ENCODE results near the gene KCNJ6. TPM values are rescaled to one million over a fixed set of nuclear protein-coding genes. Genes with fewer than 3 reads are reported as not detected.

KCNJ6 gene
- total RNA-seq, 4 donors from 2014 or later = 0.08 to 0.40 TPM; not detected in 2

DNA sequence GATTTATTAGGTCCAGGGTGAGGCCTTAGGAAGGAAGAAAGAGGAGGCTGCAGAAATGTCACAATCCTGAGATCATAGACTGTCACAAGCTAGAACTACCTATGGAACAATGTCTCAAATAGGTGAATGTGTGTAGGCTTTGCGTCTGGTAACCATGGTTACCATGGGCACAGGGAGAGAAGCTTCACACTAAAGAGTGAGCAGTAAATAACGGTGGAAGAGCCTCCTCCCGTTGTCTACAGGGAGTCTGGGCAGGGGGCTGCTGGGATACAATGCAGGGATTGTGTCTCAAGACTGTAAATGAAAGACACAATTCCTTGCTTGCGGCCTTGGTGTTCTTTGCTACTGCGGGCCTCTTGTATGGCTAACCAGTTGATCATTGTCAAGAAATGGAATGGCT, 28.2 kb upstream of the KCNJ6 start:
- peaks cover 0 to 6% (median 0%) of the 10 kb centered on the region in 3 donors for H3K9me3 ChIP-seq
- H3K4me3 ChIP-seq = no peak overlapping the region
- no peak for ATAC-seq
- no peak overlapping the region for H3K27ac ChIP-seq
- TF ChIP-seq POLR2AphosphoS5 (IDR thresholded peaks at IDR 0.05) (no peak), POLR2A (IDR thresholded peaks at IDR 0.05) (no peak)
- H3K4me1 ChIP-seq = no peaks in the 10 kb centered on the region
- WGBS, 2 donors (ENCODE audit: low coverage in 1 of 2) = 50 to 72% methylated on average over 3 to 4 of the region's 5 CpGs
- no peaks in the 10 kb centered on the region for H3K36me3 ChIP-seq
- H3K27me3 ChIP-seq = peaks cover 10% of the 10 kb centered on the region

DNA sequence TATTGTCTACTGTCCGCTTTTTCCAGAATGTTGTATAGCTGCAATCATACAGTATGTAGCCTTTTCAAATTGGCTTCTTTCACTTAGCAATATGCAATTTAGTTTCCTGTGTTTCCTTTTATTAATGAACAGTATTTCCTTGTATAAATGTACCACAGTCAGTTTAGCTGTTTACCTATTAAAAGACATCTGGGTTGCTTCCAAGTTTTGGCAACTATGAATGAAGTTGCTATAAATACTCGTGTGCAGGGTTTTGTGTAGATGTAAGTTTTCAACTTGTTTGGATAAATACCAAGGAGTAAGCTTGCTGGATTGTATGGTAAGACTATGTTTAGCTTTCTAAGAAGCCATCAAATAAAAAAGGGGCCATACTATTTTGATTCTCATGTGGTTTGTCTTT, 24.4 kb upstream of the KCNJ6 start:
- WGBS, 2 donors (ENCODE audit: low coverage in 1 of 2) = 7 to 43% methylated on average over 1 to 2 of the region's 2 CpGs
- no peak for ATAC-seq

DNA sequence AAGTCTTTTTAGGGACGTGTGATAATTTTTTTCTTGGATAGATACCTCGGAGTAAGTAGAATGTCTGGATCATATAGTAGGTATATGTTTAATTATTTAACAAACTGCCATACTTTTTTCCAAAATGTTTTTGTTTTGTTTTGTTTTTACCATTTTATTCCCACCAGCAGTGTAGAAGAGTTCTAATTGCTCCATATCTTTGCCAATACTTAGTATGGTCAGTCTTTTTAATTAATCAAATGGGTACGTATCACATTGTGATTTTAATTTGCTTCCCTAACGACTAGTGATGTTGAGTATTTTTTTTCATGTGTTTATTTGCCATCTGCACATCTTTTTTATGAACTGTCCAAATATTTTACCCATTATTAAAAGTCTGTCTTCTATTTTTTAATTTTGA, 23.6 kb upstream of the KCNJ6 start:
- 85 to 90% methylated on average over 2 to 4 of the region's 4 CpGs for WGBS, 2 donors (ENCODE audit: low coverage in 1 of 2)
- Histone ChIP-seq H3K4me1 (no peaks in the 10 kb centered on the region), H3K4me3 (no peak overlapping the region), H3K36me3 (no peaks in the 10 kb centered on the region), H3K9me3 (peaks cover 0 to 15% (median 0%) of the 10 kb centered on the region in 3 donors), H3K27ac (no peak overlapping the region), H3K27me3 (peaks cover 20% of the 10 kb centered on the region)
- no peak for ATAC-seq
- TF ChIP-seq POLR2A (IDR thresholded peaks at IDR 0.05) (no peak), POLR2AphosphoS5 (IDR thresholded peaks at IDR 0.05) (no peak), EP300 (IDR thresholded peaks at IDR 0.05) (no peak)
- TF ChIP-seq, protein P1, sequence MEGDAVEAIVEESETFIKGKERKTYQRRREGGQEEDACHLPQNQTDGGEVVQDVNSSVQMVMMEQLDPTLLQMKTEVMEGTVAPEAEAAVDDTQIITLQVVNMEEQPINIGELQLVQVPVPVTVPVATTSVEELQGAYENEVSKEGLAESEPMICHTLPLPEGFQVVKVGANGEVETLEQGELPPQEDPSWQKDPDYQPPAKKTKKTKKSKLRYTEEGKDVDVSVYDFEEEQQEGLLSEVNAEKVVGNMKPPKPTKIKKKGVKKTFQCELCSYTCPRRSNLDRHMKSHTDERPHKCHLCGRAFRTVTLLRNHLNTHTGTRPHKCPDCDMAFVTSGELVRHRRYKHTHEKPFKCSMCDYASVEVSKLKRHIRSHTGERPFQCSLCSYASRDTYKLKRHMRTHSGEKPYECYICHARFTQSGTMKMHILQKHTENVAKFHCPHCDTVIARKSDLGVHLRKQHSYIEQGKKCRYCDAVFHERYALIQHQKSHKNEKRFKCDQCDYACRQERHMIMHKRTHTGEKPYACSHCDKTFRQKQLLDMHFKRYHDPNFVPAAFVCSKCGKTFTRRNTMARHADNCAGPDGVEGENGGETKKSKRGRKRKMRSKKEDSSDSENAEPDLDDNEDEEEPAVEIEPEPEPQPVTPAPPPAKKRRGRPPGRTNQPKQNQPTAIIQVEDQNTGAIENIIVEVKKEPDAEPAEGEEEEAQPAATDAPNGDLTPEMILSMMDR (IDR thresholded peaks at IDR 0.05) = no peak

More for the DNA sequence above, 24.4 kb upstream of the KCNJ6 start:
- Histone ChIP-seq H3K36me3 (no peaks in the 10 kb centered on the region), H3K9me3 (peaks cover 0 to 15% (median 0%) of the 10 kb centered on the region in 3 donors), H3K4me1 (no peaks in the 10 kb centered on the region), H3K27ac (no peak overlapping the region), H3K27me3 (peaks cover 19% of the 10 kb centered on the region), H3K4me3 (no peak overlapping the region)
- no peak for TF ChIP-seq EP300 (IDR thresholded peaks at IDR 0.05)
- no peak for TF ChIP-seq POLR2AphosphoS5 (IDR thresholded peaks at IDR 0.05)
- no peak for TF ChIP-seq POLR2A (IDR thresholded peaks at IDR 0.05)
- TF ChIP-seq, protein P1 (IDR thresholded peaks at IDR 0.05) = no peak

DNA sequence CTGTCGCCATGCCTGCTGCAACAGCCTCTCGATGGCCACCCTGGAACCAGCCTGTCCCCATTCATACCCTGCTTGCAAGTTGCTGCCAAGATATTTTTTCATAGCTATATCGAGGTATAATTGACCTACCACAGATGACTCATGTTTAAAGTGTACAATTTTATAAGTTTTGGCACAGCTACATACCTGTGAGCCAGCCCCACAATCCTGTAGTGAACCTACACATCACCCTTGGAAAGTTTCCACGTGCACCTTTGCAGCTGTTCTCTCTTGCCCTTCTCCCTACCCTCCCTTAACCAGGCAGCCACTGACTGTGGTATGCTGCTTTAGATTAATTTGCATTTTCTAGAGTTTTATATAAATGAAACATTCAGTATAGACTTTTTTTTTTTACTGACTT, 23.0 kb upstream of the KCNJ6 start:
- Histone ChIP-seq H3K4me3 (no peak overlapping the region), H3K27ac (no peak overlapping the region), H3K4me1 (no peaks in the 10 kb centered on the region), H3K9me3 (peaks cover 0 to 15% (median 0%) of the 10 kb centered on the region in 3 donors), H3K36me3 (no peaks in the 10 kb centered on the region), H3K27me3 (peaks cover 20% of the 10 kb centered on the region)
- TF ChIP-seq POLR2AphosphoS5 (IDR thresholded peaks at IDR 0.05) = no peak
- TF ChIP-seq EP300 (IDR thresholded peaks at IDR 0.05) = no peak
- TF ChIP-seq, protein P1 (IDR thresholded peaks at IDR 0.05) = no peak
- no peak for TF ChIP-seq POLR2A (IDR thresholded peaks at IDR 0.05)
- WGBS, 2 donors (ENCODE audit: low coverage in 1 of 2) = 85 to 93% methylated on average over 4 of the region's 4 CpGs
- no peak for ATAC-seq

DNA sequence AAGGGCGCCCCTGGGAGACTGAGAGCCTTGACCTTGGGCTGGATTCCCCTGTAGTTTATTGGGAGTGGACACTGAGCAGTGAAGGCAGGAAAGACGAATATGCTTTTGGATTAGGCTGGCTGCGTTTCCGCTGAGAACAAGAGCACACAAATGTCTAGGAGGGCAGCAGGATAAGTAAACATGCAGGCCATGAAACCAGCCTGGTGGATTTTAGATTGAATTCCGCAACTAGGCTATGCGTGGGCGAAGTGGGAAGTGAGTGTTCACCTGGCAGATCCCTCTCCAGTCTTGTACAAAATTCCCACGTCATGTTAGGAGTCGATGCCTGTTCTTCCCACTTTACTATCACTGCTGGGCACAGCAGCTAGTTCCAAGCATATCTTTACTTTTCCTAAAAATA, 21.4 kb upstream of the KCNJ6 start:
- no peaks in the 10 kb centered on the region for H3K36me3 ChIP-seq
- TF ChIP-seq, protein P1 (IDR thresholded peaks at IDR 0.05) = no peak
- H3K9me3 ChIP-seq = peaks cover 0 to 31% (median 0%) of the 10 kb centered on the region in 3 donors
- no peaks in the 10 kb centered on the region for H3K4me1 ChIP-seq
- H3K27me3 ChIP-seq = peaks cover 24% of the 10 kb centered on the region
- H3K27ac ChIP-seq = no peak overlapping the region
- no peak overlapping the region for H3K4me3 ChIP-seq
- ATAC-seq = no peak
- WGBS, 2 donors (ENCODE audit: low coverage in 1 of 2) = 32 to 61% methylated on average over 5 to 9 of the region's 9 CpGs
